GM19395 (cell line): ENCODE measurements around the gene CARD11.

Source experiments
- ATAC-seq: cut with Tn5 transposase; IDR thresholded peaks from one replicate; pipeline ENCODE4 v1.9.1; 2021; ENCODE audit warnings: mild to moderate bottlenecking, moderate library complexity; ENCODE audit not compliant: unreplicated experiment

Gene CARD11

GRCh38 chr7:3043544-3044371 is at the start of gene CARD11:
Gene CARD11, minus strand, starts transcription at chr7:3043867. Its CDS starts 85,361 bp downstream, at chr7:2958506.
- peak; percentile 38 for ATAC-seq

GRCh38 chr7:3092468-3092867 is 48.8 kb upstream of the CARD11 start:
- peak; percentile 75 for ATAC-seq

GRCh38 chr7:3091631-3092030 is 48.0 kb upstream of the CARD11 start:
- ATAC-seq = no peak

GRCh38 chr7:3089493-3089892 is 45.8 kb upstream of the CARD11 start:
- no peak for ATAC-seq

GRCh38 chr7:3087243-3087755 is 43.6 kb upstream of the CARD11 start:
- ATAC-seq = no peak

GRCh38 chr7:3083350-3083749 is 39.7 kb upstream of the CARD11 start:
- ATAC-seq = no peak

GRCh38 chr7:3082831-3083230 is 39.2 kb upstream of the CARD11 start:
- no peak for ATAC-seq

- ATAC-seq = no peak
Observed at GRCh38 chr7:3082386-3082785, 38.7 kb upstream of the CARD11 start.

- ATAC-seq = no peak
Observed at GRCh38 chr7:3080106-3080505, 36.4 kb upstream of the CARD11 start.

GRCh38 chr7:3078514-3078913 is 34.8 kb upstream of the CARD11 start:
- no peak for ATAC-seq

- no peak for ATAC-seq
Observed at GRCh38 chr7:3076700-3077099, 33.0 kb upstream of the CARD11 start.

GRCh38 chr7:3076163-3076562 is 32.5 kb upstream of the CARD11 start:
- no peak for ATAC-seq

- no peak for ATAC-seq
Observed at GRCh38 chr7:3075441-3075840, 31.8 kb upstream of the CARD11 start.

- ATAC-seq = no peak
Observed at GRCh38 chr7:3074459-3074821, 30.8 kb upstream of the CARD11 start.

GRCh38 chr7:3073763-3074458 is 30.2 kb upstream of the CARD11 start:
- no peak for ATAC-seq

GRCh38 chr7:3070908-3071307 is 27.2 kb upstream of the CARD11 start:
- ATAC-seq = no peak

GRCh38 chr7:3069771-3070449 is 26.2 kb upstream of the CARD11 start:
- ATAC-seq = no peak

GRCh38 chr7:3068530-3068929 is 24.9 kb upstream of the CARD11 start:
- ATAC-seq = no peak

GRCh38 chr7:3067606-3068380 is 24.1 kb upstream of the CARD11 start:
- no peak for ATAC-seq

GRCh38 chr7:3067193-3067592 is 23.5 kb upstream of the CARD11 start:
- ATAC-seq = no peak

GRCh38 chr7:3066506-3066905 is 22.8 kb upstream of the CARD11 start:
- no peak for ATAC-seq
